ENCODE data around the gene IRF5.

DNA sequence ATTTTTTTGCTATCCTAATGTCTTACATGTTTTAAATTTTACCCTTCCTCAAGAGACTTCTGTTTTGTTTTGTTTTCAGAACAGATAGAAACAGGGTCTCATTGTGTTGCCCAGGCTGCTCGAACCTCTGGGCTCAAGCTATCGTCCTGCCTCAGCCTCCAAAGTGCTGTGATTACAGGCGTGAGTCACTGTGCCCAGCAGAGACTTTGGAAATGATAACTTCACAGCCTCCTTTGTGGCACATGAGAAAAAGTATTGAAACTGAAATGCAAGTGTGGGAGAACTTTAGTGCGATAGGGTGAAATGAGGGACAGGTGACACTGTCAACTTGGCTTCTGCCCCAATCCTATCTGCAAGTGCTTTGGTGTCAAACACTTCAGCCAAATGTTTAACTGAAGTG, 21.6 kb downstream of the IRF5 start:
- TF ChIP-seq SP1 (IDR thresholded peaks at IDR 0.05) (no peak), RAD21 (IDR thresholded peaks at IDR 0.05) (no peak), CTCF (IDR thresholded peaks at IDR 0.05; ENCODE audit: low read depth, low read length, missing input control) (no peak), YY1 (IDR thresholded peaks at IDR 0.05) (no peak), REST (IDR thresholded peaks at IDR 0.05) (no peak), EGR1 (IDR thresholded peaks at IDR 0.05; ENCODE audit: low read depth in 2 of 2) (no peak), ZBTB33 (IDR thresholded peaks at IDR 0.05) (no peak), JUND (IDR thresholded peaks at IDR 0.05) (no peak), MAX (IDR thresholded peaks at IDR 0.05) (no peak), RXRA (IDR thresholded peaks at IDR 0.05) (no peak)

Measured in liver (tissue), 3 donors.